Measurements from ENCODE around the gene TRPM3.

TRPM3 gene

GRCh38 chr9:70574151-70574837, 547.1 kb downstream of the TRPM3 start:
- no peak overlapping the region for H3K4me3 ChIP-seq (ENCODE audit: low read depth, low read length)
- no peak for TF ChIP-seq CTCF (conservative IDR thresholded peaks at IDR 0.05; ENCODE audit: low read depth, low read length)
- peak; percentile 70 for DNase-seq (ENCODE audit: low read depth)

DNA sequence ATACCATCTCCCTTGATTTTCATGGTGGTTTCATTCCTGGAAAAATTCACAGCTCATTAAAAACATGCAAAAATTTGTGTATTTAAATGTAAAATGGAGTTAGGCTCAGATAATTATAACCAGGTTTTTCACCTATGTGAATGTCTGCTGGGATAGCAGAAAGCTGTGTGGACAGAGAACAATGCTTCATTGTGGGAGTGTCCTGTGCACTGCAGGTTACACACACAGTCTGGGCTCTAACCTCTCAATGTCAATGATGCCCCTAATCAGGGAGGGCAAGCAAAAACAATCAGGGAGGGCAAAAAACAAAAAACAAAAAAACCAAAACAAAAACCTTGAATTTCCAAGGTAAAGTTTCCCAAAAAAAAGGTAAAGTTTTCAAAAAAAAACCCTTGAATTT, 548.1 kb downstream of the TRPM3 start:
- DNase-seq (ENCODE audit: low read depth), result no peak
- no peak for TF ChIP-seq CTCF (conservative IDR thresholded peaks at IDR 0.05; ENCODE audit: low read depth, low read length)
- H3K4me3 ChIP-seq (ENCODE audit: low read depth, low read length), result no peak overlapping the region

DNA sequence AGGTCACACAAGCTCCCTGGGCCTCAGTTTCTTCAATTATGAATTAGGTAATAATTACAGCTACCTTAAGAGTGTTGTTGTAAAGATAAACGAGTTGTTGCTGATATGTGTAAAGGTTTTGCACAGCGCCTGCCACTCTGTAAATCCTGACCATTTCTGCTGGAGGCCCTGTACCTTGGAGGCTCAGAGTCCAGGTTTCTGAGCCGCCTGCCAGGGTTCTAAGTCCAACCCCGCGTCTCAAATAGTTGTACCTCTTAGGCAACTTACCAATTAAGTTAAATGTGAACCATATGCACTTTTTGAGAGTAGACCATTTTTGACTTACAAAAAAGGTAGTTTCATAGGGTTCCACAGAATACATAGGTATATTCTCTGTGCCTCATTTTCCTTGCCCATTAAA, 550.2 kb downstream of the TRPM3 start:
- H3K4me3 ChIP-seq (ENCODE audit: low read depth, low read length), result no peak overlapping the region
- no peak for TF ChIP-seq CTCF (conservative IDR thresholded peaks at IDR 0.05; ENCODE audit: low read depth, low read length)
- no peak for DNase-seq (ENCODE audit: low read depth)

- no peak for TF ChIP-seq CTCF (conservative IDR thresholded peaks at IDR 0.05; ENCODE audit: low read depth, low read length)
- no peak for DNase-seq (ENCODE audit: low read depth)
- H3K4me3 ChIP-seq (ENCODE audit: low read depth, low read length), result no peak overlapping the region
Observed at GRCh38 chr9:70569791-70570190, 551.6 kb downstream of the TRPM3 start.

- no peak for DNase-seq (ENCODE audit: low read depth)
- H3K4me3 ChIP-seq (ENCODE audit: low read depth, low read length), result no peak overlapping the region
- TF ChIP-seq CTCF (conservative IDR thresholded peaks at IDR 0.05; ENCODE audit: low read depth, low read length), result no peak
Observed at GRCh38 chr9:70569070-70569772, 552.2 kb downstream of the TRPM3 start.

- DNase-seq (ENCODE audit: low read depth), result no peak
- no peak for TF ChIP-seq CTCF (conservative IDR thresholded peaks at IDR 0.05; ENCODE audit: low read depth, low read length)
- H3K4me3 ChIP-seq (ENCODE audit: low read depth, low read length), result no peak overlapping the region
Observed at GRCh38 chr9:70567511-70567910, 553.9 kb downstream of the TRPM3 start.

DNA sequence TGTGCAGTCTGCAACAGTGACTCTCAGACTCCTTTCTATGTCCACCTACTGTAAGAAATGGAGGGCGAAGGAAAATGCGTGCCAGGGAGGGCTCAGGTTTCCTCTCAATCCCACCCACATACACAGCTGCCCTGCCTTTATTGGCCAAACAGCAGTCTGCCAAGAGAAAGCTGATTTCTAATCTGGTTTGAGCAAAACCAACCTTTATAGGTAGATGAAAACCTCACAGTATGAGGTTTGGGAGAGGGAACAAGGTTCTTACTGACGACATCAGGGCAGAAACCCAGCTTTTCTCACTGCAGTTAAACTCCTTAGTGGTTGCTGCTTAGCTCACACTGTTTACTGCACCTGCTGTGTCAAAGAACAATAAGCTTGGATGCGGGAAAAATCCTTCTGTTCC, 554.7 kb downstream of the TRPM3 start:
- H3K4me3 ChIP-seq (ENCODE audit: low read depth, low read length), result no peak overlapping the region
- no peak for TF ChIP-seq CTCF (conservative IDR thresholded peaks at IDR 0.05; ENCODE audit: low read depth, low read length)
- no peak for DNase-seq (ENCODE audit: low read depth)
